HG03469 (cell line): ENCODE measurements around the gene B3GAT1.
"Not testable (repeated sequence)": the region's sequence is repeated elsewhere in the genome, so short reads cannot be mapped to it uniquely, and the experiment has no call there.

Source experiments
- ATAC-seq: cut with Tn5 transposase; IDR thresholded peaks from one replicate; pipeline ENCODE4 v1.9.1; 2021; ENCODE audit warnings: mild to moderate bottlenecking, moderate library complexity, moderate number of reproducible peaks; ENCODE audit not compliant: unreplicated experiment

Gene B3GAT1

GRCh38 chr11:134412203-134413042 lies at the start of gene B3GAT1:
Gene B3GAT1, minus strand, starts transcription at chr11:134412242. Its CDS starts 24,583 bp downstream, at chr11:134387659.
- ATAC-seq = no peak

GRCh38 chr11:134461621-134462020 lies 49.6 kb upstream of the B3GAT1 start:
- ATAC-seq = no peak

GRCh38 chr11:134460881-134461280 lies 48.8 kb upstream of the B3GAT1 start:
- ATAC-seq = no peak

GRCh38 chr11:134460062-134460561 lies 48.1 kb upstream of the B3GAT1 start:
- ATAC-seq = no peak

- ATAC-seq = no peak
Measured at GRCh38 chr11:134459246-134460061, 47.4 kb upstream of the B3GAT1 start.

- not testable (repeated sequence) for ATAC-seq
Measured at GRCh38 chr11:134457411-134458007, 45.5 kb upstream of the B3GAT1 start.

- ATAC-seq = no peak
Measured at GRCh38 chr11:134455516-134455915, 43.5 kb upstream of the B3GAT1 start.

GRCh38 chr11:134454146-134454690 lies 42.2 kb upstream of the B3GAT1 start:
- ATAC-seq = no peak

GRCh38 chr11:134453441-134453840 lies 41.4 kb upstream of the B3GAT1 start:
- ATAC-seq = no peak

- no peak for ATAC-seq
Measured at GRCh38 chr11:134452838-134453155, 40.8 kb upstream of the B3GAT1 start.

GRCh38 chr11:134452026-134452837 lies 40.2 kb upstream of the B3GAT1 start:
- no peak for ATAC-seq

GRCh38 chr11:134450186-134450585 lies 38.1 kb upstream of the B3GAT1 start:
- ATAC-seq = no peak

- no peak for ATAC-seq
Measured at GRCh38 chr11:134449713-134450112, 37.7 kb upstream of the B3GAT1 start.

GRCh38 chr11:134449051-134449450 lies 37.0 kb upstream of the B3GAT1 start:
- ATAC-seq = no peak

GRCh38 chr11:134447696-134448095 lies 35.7 kb upstream of the B3GAT1 start:
- ATAC-seq = no peak

GRCh38 chr11:134445601-134446325 lies 33.7 kb upstream of the B3GAT1 start:
- ATAC-seq = no peak

GRCh38 chr11:134444160-134445108 lies 32.4 kb upstream of the B3GAT1 start:
- ATAC-seq = not testable (repeated sequence)

- no peak for ATAC-seq
Measured at GRCh38 chr11:134443246-134443645, 31.2 kb upstream of the B3GAT1 start.
